Measurements from ENCODE around the gene AP4B1.
"Not testable (repeated sequence)": the region's sequence is repeated elsewhere in the genome, so short reads cannot be mapped to it uniquely, and the experiment has no call there.

Gene AP4B1

GRCh38 chr1:113904674-113905434, at the start of gene AP4B1, which contains the start of gene DCLRE1B:
TSS of gene AP4B1 (minus strand) at chr1:113904799. CDS start at chr1:113904717, 82 bp downstream.
TSS of gene DCLRE1B (plus strand) at chr1:113905326. CDS start at chr1:113905587, 261 bp downstream.
- DNase-seq = peak; percentile 100

GRCh38 chr1:113951719-113952118, 47.1 kb upstream of the AP4B1 start:
- no peak for DNase-seq

DNA sequence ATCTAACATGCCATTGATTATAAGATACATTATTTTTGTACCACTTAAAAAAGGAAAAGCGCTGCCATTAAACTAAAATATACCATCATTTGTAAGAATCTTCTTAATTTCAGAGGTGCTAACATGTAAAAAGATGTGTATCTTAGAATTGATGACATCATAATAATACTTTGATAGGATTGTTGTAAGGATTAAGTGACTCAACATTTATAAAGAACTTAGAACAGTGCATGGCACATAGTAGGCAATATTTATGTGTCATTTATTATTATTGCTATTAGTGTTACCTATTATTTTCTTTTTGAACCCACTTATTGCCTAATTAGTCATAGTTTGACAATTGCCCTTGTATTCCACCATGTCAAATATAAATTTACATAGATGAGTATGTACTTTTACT, 46.3 kb upstream of the AP4B1 start:
- DNase-seq = no peak

GRCh38 chr1:113949007-113949406, 44.4 kb upstream of the AP4B1 start:
- DNase-seq = peak; percentile 67

DNA sequence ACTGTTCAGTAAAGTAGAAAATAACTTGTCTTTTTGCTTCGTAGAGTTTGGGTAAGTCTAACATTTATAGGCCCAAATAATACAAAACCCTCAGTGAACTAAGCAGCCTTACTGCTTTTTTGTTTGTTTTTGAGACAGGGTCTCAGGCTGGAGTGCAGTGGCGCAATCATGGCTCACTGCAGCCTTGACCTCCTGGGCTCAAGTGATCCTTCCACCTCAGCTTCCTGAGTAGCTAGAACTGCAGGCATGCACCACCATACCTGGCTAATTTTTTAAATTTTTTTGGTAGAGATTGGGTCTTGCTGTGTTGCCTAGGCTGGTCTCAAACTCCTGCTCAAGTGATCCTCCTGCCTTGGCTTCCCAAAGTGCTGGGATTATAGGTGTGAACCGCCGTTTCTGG, 43.6 kb upstream of the AP4B1 start:
- not testable (repeated sequence) for DNase-seq

DNA sequence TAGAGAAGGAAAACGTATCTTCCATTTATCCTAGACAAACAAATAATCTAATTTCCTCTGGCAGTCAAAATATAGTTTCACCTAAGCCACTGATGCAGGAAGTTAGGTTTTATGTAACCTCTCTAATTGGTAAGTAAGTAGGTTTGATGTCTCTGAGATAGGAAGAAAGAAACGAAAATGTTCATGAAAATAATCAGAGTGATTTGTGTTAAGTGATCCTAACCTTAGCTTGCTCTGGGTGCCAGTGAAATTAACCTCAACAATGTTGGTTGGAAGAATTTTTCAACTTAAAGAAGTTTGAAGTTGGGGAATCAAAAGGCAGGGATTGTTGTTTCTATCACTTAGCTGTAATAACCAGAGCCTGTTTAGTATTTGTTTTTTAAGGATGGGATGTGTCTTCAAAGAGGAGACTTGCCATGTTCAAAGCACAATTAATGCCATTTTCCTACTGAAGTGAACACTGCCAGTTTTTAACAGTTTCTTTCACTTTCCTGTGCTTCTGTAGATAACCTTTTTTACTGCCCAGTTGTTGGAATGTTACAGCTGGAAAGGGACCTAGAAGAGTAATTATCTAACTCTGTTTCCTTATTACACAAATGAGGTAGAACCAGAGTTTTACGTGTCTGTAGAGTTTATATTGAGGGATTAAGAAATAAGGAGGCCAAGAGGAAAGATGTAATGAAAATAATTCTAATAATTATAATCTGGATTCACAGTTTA, 42.9 kb upstream of the AP4B1 start:
- DNase-seq = no peak

DNA sequence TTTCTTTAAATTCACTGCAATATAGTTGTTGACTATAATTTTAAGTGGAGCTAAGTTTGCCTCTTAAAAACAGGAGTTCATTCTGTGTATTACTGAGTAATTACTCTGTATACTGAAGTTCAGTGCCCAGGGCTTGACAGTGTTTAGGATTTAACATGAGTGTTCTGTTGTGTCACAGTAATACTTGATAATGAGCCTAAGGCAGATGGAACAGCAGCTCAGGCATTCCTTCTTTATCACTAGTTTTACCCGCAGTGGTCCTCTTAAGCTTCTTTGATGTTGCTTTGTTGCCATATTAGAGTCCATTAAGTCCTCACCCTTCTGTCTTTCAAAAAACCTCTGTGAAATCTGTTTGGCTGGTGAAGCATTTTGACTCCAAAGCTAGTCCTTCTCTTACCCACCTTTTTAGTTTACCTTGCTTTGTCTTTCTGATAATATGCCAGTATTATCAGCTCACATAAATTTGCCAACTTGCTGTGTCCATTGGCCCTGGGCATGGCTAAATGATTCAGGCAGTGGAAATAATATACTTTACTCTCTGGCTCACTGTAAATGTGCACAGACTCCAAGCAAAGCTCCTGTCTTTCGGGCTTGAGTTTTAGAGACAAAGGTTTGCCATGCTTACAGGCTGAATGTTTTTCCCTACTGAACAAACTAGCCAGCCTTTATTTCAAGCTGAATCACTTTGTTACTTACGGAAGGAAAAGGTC, 42.2 kb upstream of the AP4B1 start:
- peak; percentile 44 for DNase-seq

DNA sequence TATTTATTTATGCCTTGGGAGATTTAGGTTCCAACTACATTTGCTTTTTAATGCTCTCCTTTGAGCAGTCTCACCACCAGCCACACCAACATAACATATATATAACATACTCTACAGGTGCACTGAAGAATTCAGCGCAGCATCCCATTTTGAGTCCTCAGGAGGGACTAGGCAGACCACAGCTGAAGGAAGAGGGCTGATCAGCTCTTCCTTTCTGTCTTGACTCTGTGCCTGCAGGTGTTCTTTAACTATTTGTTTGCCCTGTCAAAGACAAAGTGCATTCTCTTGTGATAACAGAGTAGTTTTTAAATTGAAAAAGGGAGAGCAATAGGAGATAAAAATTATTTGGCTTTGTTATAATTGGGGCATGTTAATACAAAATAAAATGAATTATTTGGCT, 41.5 kb upstream of the AP4B1 start:
- DNase-seq = no peak

DNA sequence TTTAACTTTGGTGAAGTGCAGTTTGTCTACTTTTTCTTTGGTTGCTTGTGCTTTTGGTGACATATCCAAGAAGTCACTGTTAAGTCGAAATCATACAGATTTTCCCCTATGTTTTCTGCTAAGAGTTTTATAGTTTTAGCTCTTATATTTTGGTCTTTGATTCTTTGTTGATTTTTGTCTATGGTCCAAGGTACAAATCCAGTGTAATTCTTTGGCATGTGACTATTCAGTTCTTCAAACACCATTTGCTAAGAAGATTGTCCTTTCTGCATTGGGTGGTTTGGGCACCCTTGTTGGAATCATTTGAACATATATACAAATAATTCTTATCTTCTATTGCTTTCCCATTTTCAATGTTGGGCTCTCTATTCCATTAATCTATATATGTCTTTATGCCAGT, 40.7 kb upstream of the AP4B1 start:
- DNase-seq = no peak

DNA sequence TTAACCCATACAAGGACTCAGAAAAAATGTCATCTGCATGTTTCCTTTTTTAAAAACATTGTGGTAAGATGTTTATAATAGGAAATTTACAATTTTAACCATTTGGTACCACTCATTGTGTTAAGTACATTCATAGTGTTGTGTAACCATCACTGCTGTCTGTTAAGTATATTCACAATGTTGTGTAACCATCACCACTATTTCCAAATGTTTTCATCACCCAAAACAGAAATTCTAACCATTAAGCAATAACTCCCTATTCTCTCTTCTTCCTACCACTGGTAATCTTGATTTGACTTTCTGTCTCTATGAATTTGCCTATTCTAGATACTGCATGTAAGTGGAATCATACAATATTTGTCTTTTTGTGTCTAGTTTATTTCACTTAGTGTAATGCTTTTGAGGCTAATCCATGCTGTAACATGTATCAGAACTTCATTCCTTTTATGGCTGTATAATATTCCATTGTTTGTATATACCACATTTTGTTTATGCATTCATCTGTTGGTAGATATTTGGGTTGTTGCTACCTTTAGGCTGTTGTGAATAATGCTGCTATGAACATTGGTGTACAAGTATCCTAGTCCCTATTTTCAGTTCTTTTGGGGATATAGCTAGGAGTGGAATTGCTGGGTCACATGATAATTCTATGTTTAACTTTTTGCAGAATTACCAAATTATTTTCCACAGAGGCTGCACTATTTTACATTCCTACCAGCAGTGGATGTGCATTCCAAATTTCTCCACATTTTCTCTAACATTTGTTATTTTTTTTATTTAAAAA, 38.6 kb upstream of the AP4B1 start:
- peak; percentile 72 for DNase-seq

DNA sequence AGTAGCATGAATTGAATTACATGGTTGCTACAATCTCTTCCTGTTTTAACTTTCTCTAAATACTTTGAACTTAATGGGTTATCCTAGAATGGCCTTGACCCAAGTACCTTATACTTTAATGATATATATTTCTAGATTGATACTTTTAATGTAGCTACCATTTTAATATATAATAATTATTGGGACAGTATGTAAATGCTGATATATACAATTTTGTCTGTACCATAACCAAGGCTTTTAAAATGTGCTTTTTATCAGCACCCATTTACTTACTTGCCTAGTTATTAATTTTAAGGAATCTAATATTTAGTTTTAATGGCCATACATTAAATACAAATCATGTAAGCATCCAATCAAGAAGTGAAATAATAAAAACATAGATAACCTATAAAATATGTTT, 37.9 kb upstream of the AP4B1 start:
- DNase-seq = no peak

DNA sequence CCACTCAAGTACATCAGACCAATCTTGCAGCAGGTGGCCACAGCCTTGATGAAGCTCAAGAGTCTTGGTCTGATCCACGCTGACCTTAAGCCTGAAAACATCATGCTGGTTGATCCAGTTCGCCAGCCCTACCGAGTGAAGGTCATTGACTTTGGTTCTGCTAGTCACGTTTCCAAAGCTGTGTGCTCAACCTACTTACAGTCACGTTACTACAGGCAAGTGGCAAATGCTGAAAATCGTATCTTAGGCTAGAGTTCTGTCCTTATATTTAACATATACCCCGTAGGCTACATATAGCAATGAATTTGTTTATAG, 36.6 kb upstream of the AP4B1 start:
- no peak for DNase-seq

GRCh38 chr1:113940365-113941244, 36.0 kb upstream of the AP4B1 start:
- DNase-seq = peak; percentile 57

DNA sequence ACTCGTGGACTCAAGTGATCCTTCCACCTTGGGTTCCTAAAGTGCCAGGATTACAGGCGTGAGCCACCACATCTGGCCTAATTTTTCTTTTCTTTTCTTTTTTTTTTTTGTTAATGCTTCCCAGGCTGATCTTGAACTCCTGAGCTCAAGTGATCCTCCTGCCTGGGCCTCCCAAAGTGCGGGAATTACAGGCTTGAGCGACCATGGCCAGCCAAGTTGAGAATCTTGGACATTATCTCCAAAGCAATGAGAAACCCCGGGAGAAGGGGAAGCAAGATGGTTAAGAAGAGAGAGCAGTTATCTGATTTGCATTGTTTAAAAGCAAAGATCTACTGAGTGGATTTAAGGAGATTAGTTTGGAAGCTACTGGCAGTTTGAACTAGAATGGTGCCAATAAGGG, 33.6 kb upstream of the AP4B1 start:
- no peak for DNase-seq

GRCh38 chr1:113937146-113937545, 32.5 kb upstream of the AP4B1 start:
- no peak for DNase-seq

GRCh38 chr1:113935970-113936369, 31.4 kb upstream of the AP4B1 start:
- no peak for DNase-seq

DNA sequence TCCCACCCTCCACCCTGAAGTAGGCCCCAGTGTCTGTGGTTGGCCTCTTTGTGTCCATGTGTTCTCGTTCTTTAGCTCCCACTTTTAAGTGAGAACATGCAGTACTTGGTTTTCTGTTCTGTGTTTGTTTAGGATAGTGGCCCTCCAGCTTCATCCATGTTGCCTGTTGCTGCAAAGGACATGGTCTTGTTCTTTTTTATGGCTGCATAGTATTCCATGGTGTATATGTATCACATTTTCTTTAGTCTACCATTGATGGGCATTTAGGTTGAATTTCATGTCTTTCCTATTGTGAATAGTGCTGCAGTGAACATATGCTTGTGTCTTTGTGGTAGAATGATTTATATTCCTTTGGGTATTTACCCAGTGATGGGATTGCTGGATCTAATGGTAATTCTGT, 30.6 kb upstream of the AP4B1 start:
- no peak for DNase-seq

DNA sequence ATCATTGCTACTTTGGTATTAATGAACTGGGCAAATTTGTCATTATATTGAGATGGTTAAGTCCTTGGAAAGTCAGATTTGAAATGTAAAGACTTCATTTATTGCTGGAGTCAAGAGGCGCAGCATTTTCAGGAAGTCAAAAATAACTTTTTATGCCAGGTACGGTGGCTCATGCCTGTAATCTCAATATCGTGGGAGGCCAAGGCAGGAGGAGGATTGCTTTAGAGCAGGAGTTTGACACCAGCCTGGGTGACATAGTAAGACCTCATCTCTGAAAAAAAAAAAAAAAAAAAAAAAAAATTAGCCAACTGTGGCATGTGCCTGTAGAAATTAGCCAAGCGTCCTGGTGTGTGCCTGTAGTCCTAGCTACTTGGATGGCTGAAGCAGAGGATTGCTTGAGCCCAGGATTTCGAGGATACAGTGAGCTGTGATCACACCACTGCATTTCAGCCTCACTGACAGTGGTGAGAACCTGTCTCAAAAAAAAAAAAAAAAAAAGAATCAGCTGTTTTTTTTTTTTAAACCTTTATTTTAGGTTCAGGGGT, 30.0 kb upstream of the AP4B1 start:
- DNase-seq = no peak

DNA sequence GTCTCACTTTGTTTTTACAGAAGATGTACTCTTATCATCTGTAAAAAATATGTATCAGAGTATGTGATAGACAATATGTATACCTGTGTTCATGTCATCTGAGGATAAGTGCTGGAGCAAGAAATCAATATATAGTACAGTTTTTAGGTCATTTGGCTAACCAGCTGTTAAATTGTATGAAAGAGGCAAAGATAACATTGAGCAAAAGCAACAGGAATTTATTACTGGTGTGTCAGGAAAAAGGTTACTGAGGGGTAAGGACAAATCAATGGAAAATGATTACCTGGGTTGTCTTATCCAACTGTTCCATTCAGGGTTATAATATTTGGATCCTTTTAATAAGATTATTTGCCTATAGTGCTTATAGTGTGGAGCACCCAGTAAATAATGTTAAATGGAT, 29.4 kb upstream of the AP4B1 start:
- DNase-seq = no peak

DNA sequence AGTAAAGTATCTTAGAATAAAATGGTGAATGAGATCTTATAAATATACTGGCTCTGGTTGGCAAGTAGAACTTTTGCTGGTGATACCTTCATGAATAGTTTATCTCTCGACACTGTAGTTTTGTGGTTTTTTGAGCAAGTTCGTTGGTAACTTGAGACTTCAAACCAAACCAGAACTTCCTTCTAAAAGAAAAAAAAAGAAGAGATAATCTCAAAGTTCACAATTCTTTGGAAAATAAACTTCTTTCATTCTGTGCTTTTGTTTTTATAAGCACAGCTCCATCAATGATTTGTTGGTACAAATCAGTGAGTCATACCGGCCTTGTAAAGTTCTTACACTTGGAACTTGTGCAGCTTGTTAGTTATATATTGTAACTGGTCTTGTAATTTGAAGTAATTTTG, 26.9 kb upstream of the AP4B1 start:
- peak; percentile 93 for DNase-seq

- peak; percentile 73 for DNase-seq
Measured at GRCh38 chr1:113930499-113931161, 26.0 kb upstream of the AP4B1 start.
